NCI-H146 treated with DMSO at 0.1 percent for 48 hours (cell line): ENCODE results near the gene SLC26A4.

ENCODE experiments used
- DNase-seq: peaks from one replicate; lab custom pipeline; 2025; ENCODE audit not compliant: unreplicated experiment; lab: John Stamatoyannopoulos, UW

SLC26A4 gene

DNA sequence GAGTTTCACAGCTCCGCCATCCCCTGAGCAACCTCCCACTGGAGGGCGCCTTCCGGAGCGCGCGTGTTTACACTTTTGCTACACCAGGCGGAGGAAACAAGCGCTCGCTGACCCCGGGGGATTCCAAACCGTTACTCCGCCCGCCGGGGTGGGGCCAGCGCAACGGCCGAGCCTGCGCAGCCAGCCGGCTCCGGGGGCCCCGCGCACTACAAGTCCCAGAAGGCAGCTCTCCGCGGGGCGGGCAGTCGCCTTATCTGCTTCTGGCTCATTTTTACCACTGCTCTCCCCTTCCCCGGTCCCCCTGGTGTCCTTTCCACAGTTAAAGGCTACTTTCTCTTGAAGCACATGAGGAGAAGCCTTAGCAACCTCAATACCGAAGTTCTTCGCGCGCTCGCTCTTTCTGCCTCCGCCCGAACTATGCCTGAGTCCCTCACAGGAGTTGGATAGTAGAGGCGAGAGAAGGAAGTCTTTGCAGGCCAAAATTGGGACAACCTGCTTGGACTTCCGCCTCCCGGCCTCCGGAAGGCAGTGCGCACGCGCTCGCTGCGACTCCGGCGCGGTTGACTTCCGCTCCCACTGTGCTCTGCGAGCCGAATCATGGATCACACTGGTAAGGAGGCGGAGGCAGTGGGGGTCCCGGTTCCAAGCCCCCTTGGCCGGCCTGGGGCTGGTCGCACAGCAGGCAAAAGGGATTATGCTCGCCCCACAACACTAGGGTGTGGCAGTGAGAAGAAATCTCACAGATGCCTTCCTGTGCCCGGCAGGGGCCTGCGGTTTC lies 83.1 kb downstream of the SLC26A4 start, which contains the start of gene CBLL1:
CBLL1 (plus strand) TSS at position 576 of the 778 bp plus-strand sequence; CDS start at position 598, 22 bp downstream.
- DNase-seq, result peak; percentile 92

GRCh38 chr7:107744345-107744750 lies 83.7 kb downstream of the SLC26A4 start:
- peak; percentile 56 for DNase-seq

DNA sequence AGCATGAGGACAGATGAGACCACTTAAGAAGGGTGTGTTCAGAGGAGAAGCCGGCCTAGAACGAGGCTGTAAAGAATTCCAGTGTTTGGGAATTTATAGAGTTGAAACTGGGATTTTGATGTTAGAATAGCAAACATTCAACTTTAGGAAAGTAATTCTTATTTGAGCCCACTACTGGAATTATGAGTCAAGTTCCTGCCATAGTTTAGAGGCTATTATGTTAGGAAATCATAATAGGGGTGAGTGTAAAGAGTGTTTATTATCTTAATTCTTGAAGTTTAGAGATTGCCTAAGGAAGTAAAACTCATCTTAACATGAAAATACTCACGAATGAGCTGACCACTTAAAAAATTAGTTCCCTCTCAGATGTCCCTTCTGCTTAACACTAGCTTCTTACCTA lies 85.4 kb downstream of the SLC26A4 start:
- DNase-seq, result no peak

- DNase-seq, result no peak
These were observed 90.5 kb downstream of the SLC26A4 start for GRCh38 chr7:107751113-107751512.

- no peak for DNase-seq
These were observed 94.0 kb downstream of the SLC26A4 start for GRCh38 chr7:107754642-107755041.

DNA sequence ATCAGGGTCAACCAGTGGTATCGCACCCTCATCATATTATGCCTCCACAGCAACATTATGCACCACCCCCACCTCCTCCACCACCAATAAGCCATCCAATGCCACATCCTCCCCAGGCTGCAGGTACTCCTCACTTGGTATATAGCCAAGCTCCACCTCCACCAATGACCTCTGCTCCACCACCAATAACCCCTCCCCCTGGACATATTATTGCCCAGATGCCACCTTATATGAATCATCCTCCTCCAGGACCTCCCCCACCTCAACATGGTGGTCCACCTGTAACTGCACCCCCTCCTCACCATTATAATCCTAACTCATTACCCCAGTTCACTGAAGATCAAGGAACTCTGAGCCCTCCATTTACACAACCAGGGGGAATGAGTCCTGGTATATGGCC lies 98.0 kb downstream of the SLC26A4 start:
- no peak for DNase-seq

DNA sequence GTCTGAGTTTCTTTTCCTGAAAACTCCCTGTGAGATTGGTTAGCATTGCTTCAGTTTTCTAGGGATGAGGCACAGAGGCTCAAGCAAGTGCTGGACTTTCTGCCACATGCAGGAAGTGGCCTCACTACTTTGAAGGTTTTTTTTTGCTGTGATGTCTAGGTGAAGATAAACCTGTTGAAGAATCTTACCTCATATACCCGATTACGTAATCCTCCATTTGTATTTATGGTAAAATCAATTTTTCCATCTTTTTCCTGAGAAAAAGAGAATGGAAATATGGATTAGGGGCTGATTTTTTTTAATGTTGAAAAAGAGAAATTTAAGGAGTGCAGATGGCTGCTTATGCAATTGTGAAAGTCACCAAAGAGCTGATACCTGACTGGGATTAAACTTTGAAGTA lies 106.8 kb downstream of the SLC26A4 start:
- DNase-seq, result no peak
